Mesothelial cell of epicardium (in vitro differentiated cells): Measurements from ENCODE around the gene TEX35. TPM values are rescaled to one million over a fixed set of nuclear protein-coding genes. Genes with fewer than 3 reads are reported as not detected.

Experiments
- DNase-seq, 2 experiments: peaks; one replicate each; pipeline ENCODE4 v3.0.0; 2021; ENCODE audit warnings: low spot score in 2 of 2; ENCODE audit not compliant: unreplicated experiment in 2 of 2
- H3K27ac Mint-ChIP-seq: 2 replicates; pipeline ENCODE4 v1.8.0; 2021; ENCODE audit warnings: mixed read lengths
- H3K27me3 Mint-ChIP-seq: 2 replicates; pipeline ENCODE4 v1.8.0; 2021; ENCODE audit warnings: low read depth, mixed read lengths
- H3K36me3 Mint-ChIP-seq: 2 replicates; pipeline ENCODE4 v1.8.0; 2021; ENCODE audit warnings: mixed read lengths
- H3K4me1 Mint-ChIP-seq: 2 replicates; pipeline ENCODE4 v1.8.0; 2021; ENCODE audit warnings: mixed read lengths
- H3K4me3 Mint-ChIP-seq: 2 replicates; pipeline ENCODE4 v1.8.0; 2021; ENCODE audit warnings: mild to moderate bottlenecking, moderate library complexity, mixed read lengths
- H3K9me3 Mint-ChIP-seq: 2 replicates; pipeline ENCODE4 v1.8.0; 2021; ENCODE audit warnings: mixed read lengths
- CTCF ChIP-seq: fragments of 200-600 bp; sonication (generic); IDR thresholded peaks from one replicate; pipeline ENCODE4 v1.5.0; 2021; ENCODE audit warnings: antibody characterized with exemption; ENCODE audit not compliant: unreplicated experiment
- total RNA-seq: library from RNA; stranded (reverse); gene quantifications from 3 replicates; pipeline ENCODE4 v1.2.1, GENCODE V29; 2021

The TEX35 gene
- total RNA-seq, 1 donor from 2014 or later, result not detected

- H3K9me3 Mint-ChIP-seq, result no peaks in the 10 kb centered on the region
- no peak for DNase-seq
- H3K4me3 Mint-ChIP-seq, result no peak overlapping the region
- peak overlapping the region; percentile 66 for H3K27ac Mint-ChIP-seq
- no peak for TF ChIP-seq CTCF
- peaks cover 13% of the 10 kb centered on the region for H3K4me1 Mint-ChIP-seq
- H3K36me3 Mint-ChIP-seq, result no peaks in the 10 kb centered on the region
- H3K27me3 Mint-ChIP-seq, result no peaks in the 10 kb centered on the region
Measured at GRCh38 chr1:178509414-178510007, 3.4 kb upstream of the TEX35 start.

GRCh38 chr1:178510155-178510554 lies 2.8 kb upstream of the TEX35 start:
- H3K4me1 Mint-ChIP-seq, result peaks cover 13% of the 10 kb centered on the region
- no peak overlapping the region for H3K4me3 Mint-ChIP-seq
- TF ChIP-seq CTCF, result no peak
- H3K27ac Mint-ChIP-seq, result no peak overlapping the region
- H3K27me3 Mint-ChIP-seq, result no peaks in the 10 kb centered on the region
- H3K36me3 Mint-ChIP-seq, result no peaks in the 10 kb centered on the region
- DNase-seq, result no peak
- H3K9me3 Mint-ChIP-seq, result no peaks in the 10 kb centered on the region

GRCh38 chr1:178513278-178513983 lies 522 bp downstream of the TEX35 start:
- Mint-ChIP-seq H3K4me3 (no peak overlapping the region), H3K36me3 (no peaks in the 10 kb centered on the region), H3K9me3 (no peaks in the 10 kb centered on the region), H3K4me1 (peaks cover 13% of the 10 kb centered on the region), H3K27ac (no peak overlapping the region), H3K27me3 (no peaks in the 10 kb centered on the region)
- TF ChIP-seq CTCF, result no peak
- no peak for DNase-seq

GRCh38 chr1:178516110-178516509 lies 3.2 kb downstream of the TEX35 start:
- DNase-seq, result no peak
- no peaks in the 10 kb centered on the region for H3K27me3 Mint-ChIP-seq
- TF ChIP-seq CTCF, result no peak
- no peak overlapping the region for H3K4me3 Mint-ChIP-seq
- no peaks in the 10 kb centered on the region for H3K36me3 Mint-ChIP-seq
- H3K9me3 Mint-ChIP-seq, result no peaks in the 10 kb centered on the region
- H3K27ac Mint-ChIP-seq, result no peak overlapping the region
- H3K4me1 Mint-ChIP-seq, result no peaks in the 10 kb centered on the region

- TF ChIP-seq CTCF, result no peak
- Mint-ChIP-seq H3K4me1 (no peaks in the 10 kb centered on the region), H3K9me3 (no peaks in the 10 kb centered on the region), H3K4me3 (no peak overlapping the region), H3K27me3 (no peaks in the 10 kb centered on the region), H3K27ac (no peak overlapping the region), H3K36me3 (no peaks in the 10 kb centered on the region)
- no peak for DNase-seq
Measured at GRCh38 chr1:178518894-178519293, 6.0 kb downstream of the TEX35 start.
